NCI-H345 (cell line): ENCODE measurements around the gene WNT5B.
A peak's percentile ranks its signal among the peaks of the same experiment; 100 is the strongest.
"Not testable (repeated sequence)": the region's sequence is repeated elsewhere in the genome, so short reads cannot be mapped to it uniquely, and the experiment has no call there.

Experiments used
- DNase-seq: peaks from one replicate; lab custom pipeline; 2025; lab: John Stamatoyannopoulos, UW

WNT5B gene

DNA sequence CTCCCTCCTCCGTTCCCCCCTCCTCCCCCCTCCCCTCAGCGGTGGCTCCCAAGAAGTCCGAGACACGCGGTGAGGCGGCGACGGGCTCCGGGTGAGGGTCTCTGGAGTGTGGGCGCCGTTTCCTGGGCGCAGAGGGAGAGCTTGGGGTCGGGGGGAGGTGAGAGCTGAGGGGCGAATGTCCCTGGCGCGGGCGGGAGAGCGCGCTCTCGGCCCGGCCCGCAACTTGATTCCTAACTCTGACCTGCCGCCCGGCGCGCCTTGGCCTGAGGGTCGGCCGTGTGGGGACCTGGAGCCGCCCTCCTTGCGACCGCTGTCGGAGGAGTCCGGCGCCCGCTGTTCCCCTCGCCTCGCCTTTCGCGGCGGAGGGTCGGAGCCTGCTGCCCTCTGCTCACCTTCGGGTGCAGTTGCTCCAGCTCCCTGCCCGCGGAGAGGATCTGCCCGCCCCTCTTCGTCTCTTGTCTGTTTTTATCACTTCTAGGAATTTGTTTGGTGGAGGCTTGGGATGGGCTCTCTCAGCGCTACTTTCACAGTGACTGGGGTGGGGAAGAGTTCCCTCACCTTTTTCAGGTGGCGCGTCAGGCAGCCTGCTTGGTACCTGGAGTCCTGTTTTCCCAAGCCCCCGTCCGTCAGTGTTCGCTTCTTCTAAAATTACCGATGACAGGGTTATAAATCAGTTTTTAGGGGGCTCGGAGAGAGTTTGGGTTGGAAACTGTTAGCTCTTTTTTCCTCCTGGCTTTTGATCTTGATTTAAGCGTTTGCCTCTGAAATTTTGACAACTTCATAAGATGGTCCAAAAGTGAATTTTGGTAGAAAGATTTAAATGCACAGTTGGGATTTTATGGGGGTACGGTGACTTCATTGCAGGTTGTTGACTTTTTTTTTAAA is 62.3 kb downstream of the WNT5B start:
- DNase-seq = peak; percentile 54

DNA sequence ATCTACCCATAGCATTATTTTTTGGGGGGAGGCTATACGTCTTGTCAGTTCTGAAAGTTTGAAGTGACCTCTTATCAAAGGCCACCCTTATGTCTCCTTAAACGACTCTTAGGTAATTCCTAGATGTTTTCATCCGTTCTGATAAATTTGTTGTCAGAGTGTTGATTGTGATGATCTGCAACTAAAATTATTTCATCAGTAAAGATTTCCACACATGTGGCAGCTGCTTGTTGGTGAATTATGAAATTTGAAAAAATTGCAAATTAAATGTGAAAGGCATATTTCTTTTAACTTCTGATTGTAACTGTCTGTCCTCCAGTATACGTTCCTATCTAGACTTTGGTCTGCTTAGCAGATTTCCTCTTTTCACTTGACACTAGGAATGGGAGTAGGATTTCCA is 63.2 kb downstream of the WNT5B start:
- DNase-seq = no peak

DNA sequence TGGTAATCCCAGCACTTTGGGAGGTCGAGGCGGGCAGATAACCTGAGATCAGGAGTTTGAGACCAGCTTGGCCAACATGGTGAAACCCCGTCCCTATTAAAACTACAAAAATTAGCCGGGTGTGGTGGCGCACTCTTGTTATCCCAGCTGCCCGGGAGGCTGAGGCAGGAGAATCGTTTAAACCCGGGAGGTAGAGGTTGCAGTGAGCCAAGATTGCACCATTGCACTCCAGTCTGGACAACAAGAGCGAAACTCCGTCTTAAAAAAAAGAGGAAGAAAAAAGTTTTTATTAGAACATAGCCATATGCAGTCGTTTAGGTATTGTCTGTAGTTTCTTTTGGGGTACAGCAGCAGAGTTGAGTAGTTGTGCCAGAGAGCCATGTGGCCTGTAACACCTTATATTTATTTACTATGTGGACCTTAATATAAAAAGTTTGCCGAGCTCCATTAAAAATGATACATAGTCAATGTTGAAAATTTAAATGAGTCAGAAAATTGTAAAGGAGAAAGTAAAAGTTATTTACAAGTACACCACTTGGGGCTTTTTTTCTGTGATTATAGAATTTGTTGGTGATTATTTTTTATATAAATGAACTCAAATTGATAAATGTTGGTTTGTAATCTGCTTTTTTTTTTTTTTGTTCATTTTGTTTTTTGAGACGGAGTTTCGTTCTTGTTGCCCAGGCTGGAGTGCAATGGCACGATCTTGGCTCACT is 64.0 kb downstream of the WNT5B start:
- no peak for DNase-seq

DNA sequence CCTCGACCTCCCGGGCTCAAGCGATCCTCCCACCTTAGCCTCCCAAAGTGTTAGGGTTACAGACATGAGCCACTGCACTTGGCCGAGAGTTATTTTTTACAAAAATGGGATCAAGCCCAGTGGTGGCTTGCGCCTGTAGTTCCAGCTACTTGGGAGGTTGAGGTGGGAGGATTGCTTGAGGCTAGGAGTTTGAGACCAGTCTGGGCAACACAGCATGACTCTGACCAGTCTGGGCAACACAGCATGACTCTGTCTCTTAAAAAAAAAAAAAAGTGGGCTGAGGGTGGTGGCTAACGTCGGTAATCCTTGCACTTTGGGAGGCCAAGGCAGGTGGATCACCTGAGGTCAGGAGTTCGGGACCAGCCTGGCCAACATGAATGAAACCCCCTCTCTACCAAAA is 66.1 kb downstream of the WNT5B start:
- not testable (repeated sequence) for DNase-seq

DNA sequence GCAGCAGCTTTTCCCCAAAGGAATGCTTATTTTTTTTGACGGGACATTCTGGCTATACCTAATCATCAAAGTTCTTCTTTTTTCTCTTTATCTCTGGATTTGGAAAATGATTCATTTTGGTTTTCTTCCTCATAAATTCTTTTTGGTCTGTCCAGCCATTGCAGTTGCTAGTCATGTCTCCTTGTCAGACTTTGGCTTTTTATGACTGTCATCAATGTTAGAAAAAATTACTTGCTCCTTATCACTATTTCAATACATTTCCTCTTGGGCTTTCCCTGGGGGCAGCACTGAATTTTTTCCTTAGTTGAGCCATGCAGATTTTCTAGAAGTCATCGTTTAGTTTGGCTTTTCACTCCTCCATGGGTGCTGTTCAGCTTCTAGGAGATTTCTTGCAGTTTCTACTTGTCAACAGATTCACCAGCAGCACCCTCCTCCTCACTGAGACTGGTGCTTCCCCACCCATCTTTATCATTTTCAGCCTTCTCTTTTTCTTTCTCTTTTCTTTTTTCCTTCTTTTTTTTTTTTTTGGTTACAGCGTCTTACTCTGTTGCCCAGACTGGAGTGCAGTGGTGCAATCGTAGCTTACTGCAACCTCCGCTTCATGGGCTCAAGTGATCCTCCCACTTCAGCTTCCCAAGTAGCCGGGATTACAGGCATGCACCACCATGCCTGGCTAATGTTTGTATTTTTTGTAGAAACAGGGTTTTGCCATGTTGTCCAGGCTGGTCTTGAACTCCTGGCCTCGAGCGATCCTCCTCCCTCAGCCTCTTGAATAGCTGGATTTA is 67.0 kb downstream of the WNT5B start:
- DNase-seq = no peak

DNA sequence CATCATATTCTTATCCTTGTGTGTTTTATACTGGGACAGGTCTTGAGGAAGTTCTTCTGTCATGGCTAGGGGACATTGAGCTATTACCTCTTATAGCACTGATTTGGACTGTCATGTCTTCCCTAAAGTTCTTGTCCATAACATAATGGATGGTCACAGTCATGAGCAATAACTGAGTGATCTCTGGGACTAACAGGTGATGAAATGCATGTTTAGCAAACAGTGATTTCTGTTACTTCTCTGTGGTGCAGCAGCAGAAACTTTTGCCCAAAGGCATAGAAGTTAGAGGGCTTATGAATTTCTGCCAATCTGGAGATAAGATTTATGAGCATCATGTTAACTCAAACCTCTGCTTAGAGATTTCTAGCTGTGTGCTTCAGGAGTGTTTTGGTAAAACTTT is 67.8 kb downstream of the WNT5B start:
- DNase-seq = no peak
